Neutrophil (primary cell): ENCODE measurements around the gene AMMECR1.

Experiments
- H3K27ac ChIP-seq: fragments of 200-600 bp; sonication (generic); 2 replicates; pipeline ENCODE4 v1.5.1; 2016; ENCODE audit warnings: mild to moderate bottlenecking, moderate library complexity
- H3K27me3 ChIP-seq: fragments of 200-600 bp; sonication (generic); 2 replicates; pipeline ENCODE4 v1.6.0; 2016; ENCODE audit warnings: mild to moderate bottlenecking
- H3K36me3 ChIP-seq: fragments of 200-600 bp; sonication (generic); 2 replicates; pipeline ENCODE4 v1.5.1; 2017
- H3K4me1 ChIP-seq, 2 experiments: fragments of 200-600 bp in 1 of 2; sonication (generic) in 1 of 2; 1 replicate in 1 of 2; 2 replicates in 1 of 2; pipeline versions ENCODE4 v1.5.1 to v1.6.1; 2013 to 2016; ENCODE audit warnings: low read depth in 1 of 2, low read length in 1 of 2, mild to moderate bottlenecking in 1 of 2, moderate library complexity in 1 of 2; ENCODE audit not compliant: control insufficient read depth in 1 of 2, insufficient read depth in 1 of 2
- H3K4me3 ChIP-seq, 2 experiments: fragments of 200-600 bp in 1 of 2; sonication (generic) in 1 of 2; 1 replicate in 1 of 2; 2 replicates in 1 of 2; pipeline ENCODE4 v1.5.1; 2013 to 2016; ENCODE audit warnings: low read depth in 1 of 2, low read length in 1 of 2, mild to moderate bottlenecking in 1 of 2, moderate library complexity in 1 of 2
- H3K9me3 ChIP-seq: fragments of 200-600 bp; sonication (generic); 2 replicates; pipeline ENCODE4 v1.5.1; 2016
- TF ChIP-seq, protein P1 (sequence below): fragments of 200-600 bp; sonication (generic); IDR thresholded peaks from 2 replicates; pipeline ENCODE4 v1.5.1; 2016; ENCODE audit warnings: antibody characterized with exemption

The AMMECR1 gene

GRCh38 chrX:110282922-110283321 lies 35.0 kb downstream of the AMMECR1 start:
- Histone ChIP-seq H3K27me3 (no peaks in the 10 kb centered on the region), H3K36me3 (no peaks in the 10 kb centered on the region), H3K4me1 (no peaks in the 10 kb centered on the region), H3K9me3 (no peaks in the 10 kb centered on the region), H3K27ac (no peak overlapping the region), H3K4me3 (no peak overlapping the region)
- TF ChIP-seq, protein P1, sequence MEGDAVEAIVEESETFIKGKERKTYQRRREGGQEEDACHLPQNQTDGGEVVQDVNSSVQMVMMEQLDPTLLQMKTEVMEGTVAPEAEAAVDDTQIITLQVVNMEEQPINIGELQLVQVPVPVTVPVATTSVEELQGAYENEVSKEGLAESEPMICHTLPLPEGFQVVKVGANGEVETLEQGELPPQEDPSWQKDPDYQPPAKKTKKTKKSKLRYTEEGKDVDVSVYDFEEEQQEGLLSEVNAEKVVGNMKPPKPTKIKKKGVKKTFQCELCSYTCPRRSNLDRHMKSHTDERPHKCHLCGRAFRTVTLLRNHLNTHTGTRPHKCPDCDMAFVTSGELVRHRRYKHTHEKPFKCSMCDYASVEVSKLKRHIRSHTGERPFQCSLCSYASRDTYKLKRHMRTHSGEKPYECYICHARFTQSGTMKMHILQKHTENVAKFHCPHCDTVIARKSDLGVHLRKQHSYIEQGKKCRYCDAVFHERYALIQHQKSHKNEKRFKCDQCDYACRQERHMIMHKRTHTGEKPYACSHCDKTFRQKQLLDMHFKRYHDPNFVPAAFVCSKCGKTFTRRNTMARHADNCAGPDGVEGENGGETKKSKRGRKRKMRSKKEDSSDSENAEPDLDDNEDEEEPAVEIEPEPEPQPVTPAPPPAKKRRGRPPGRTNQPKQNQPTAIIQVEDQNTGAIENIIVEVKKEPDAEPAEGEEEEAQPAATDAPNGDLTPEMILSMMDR, result no peak

DNA sequence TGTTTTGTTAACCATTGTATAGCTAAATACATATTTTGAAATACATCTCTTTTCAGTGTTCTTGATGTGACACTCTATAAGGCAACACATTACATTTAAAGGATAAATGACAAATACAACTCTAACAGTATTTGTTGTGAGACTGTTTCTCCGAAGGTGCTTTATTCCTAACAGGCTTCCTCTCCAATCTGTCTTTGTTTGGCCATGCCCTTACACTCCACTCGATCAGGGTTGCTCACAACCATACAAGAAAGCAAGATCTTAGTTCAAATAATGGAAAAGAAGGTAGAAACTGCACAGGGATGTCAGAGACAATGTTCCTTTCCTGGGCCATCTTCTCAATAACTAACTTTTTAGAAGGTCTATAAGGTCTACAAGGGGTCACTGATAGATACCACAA lies 36.5 kb downstream of the AMMECR1 start:
- no peaks in the 10 kb centered on the region for H3K27me3 ChIP-seq

GRCh38 chrX:110280954-110281353 lies 36.9 kb downstream of the AMMECR1 start:
- Histone ChIP-seq H3K27ac (no peak overlapping the region), H3K4me3 (no peak overlapping the region), H3K4me1 (no peaks in the 10 kb centered on the region), H3K9me3 (no peaks in the 10 kb centered on the region), H3K27me3 (no peaks in the 10 kb centered on the region), H3K36me3 (no peaks in the 10 kb centered on the region)
- TF ChIP-seq, protein P1, result no peak

More for the DNA sequence above, 36.5 kb downstream of the AMMECR1 start:
- Histone ChIP-seq H3K4me1 (no peaks in the 10 kb centered on the region), H3K9me3 (no peaks in the 10 kb centered on the region), H3K4me3 (no peak overlapping the region), H3K36me3 (no peaks in the 10 kb centered on the region), H3K27ac (no peak overlapping the region)
- TF ChIP-seq, protein P1, result no peak

GRCh38 chrX:110277609-110278008 lies 40.3 kb downstream of the AMMECR1 start:
- Histone ChIP-seq H3K27ac (no peak overlapping the region), H3K9me3 (no peaks in the 10 kb centered on the region), H3K27me3 (no peaks in the 10 kb centered on the region), H3K4me3 (no peak overlapping the region), H3K36me3 (no peaks in the 10 kb centered on the region), H3K4me1 (no peaks in the 10 kb centered on the region)
- TF ChIP-seq, protein P1, result no peak

DNA sequence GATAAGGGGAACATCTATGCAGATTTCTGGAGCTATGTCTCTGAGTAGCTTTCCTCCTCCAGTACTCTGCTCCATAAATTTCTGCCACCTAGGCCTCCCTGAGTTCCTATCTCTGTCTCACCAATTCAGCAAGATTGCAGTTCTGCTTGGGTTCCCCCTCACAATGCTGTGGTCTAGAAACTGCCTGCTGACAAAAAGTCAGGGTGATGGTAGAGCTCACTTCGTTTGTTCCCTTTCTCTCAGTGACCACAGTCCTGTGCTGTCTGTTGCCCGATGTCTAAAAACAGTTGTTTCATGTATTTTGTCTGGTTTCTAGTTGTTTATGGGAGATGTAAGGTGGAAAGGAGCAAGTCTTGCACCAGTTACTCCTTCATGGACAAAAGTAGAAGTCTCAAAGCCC lies 41.1 kb downstream of the AMMECR1 start:
- Histone ChIP-seq H3K4me3 (no peak overlapping the region), H3K9me3 (no peaks in the 10 kb centered on the region), H3K27me3 (no peaks in the 10 kb centered on the region), H3K4me1 (no peaks in the 10 kb centered on the region), H3K36me3 (no peaks in the 10 kb centered on the region), H3K27ac (no peak overlapping the region)
- TF ChIP-seq, protein P1, result no peak

DNA sequence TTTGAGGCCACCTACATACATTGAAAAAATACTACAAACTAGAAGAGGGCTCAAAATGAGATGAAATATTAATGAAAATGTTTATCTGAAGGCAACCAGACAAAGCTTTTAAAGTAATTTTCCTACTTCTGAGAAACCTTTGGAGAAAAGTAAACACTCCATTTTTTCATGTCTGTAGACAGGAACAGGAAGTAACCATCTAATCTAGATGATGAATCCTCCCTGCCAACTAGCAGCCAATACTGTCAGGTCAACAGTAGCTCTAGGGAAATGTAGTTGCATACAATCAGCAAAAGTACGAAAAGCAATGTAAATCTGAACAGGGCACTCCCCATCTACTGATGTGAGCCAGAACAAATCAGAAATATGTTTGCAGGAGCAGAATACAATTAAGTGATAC lies 49.0 kb downstream of the AMMECR1 start:
- Histone ChIP-seq H3K27me3 (no peaks in the 10 kb centered on the region), H3K36me3 (no peaks in the 10 kb centered on the region), H3K27ac (no peak overlapping the region), H3K9me3 (no peaks in the 10 kb centered on the region), H3K4me1 (no peaks in the 10 kb centered on the region), H3K4me3 (no peak overlapping the region)
- TF ChIP-seq, protein P1, result no peak
